Stimulated activated CD8-positive, alpha-beta memory T cell treated with anti-CD3 and anti-CD28 coated beads, Interleukin-4, amount 100 ng/mL, for 24 hours (primary cell): ENCODE results near the gene PPP1CB.
"Not testable (repeated sequence)": the region's sequence is repeated elsewhere in the genome, so short reads cannot be mapped to it uniquely, and the experiment has no call there.

Source experiments
- DNase-seq: peaks from one replicate; pipeline ENCODE4 v3.0.0-alpha.2; 2020; ENCODE audit warnings: low read depth

PPP1CB gene

GRCh38 chr2:28779001-28779400 lies 27.4 kb downstream of the PPP1CB start:
- no peak for DNase-seq

- no peak for DNase-seq
Measured at GRCh38 chr2:28780496-28780895, 28.9 kb downstream of the PPP1CB start.

- DNase-seq = no peak
Measured at GRCh38 chr2:28782423-28782822, 30.8 kb downstream of the PPP1CB start.

- DNase-seq = not testable (repeated sequence)
Measured at GRCh38 chr2:28784570-28784969, 32.9 kb downstream of the PPP1CB start.

GRCh38 chr2:28796620-28797019 lies 45.0 kb downstream of the PPP1CB start:
- DNase-seq = no peak

- DNase-seq = no peak
Measured at GRCh38 chr2:28801726-28802125, 50.1 kb downstream of the PPP1CB start.

- DNase-seq = no peak
Measured at GRCh38 chr2:28802975-28803429, 51.4 kb downstream of the PPP1CB start.

GRCh38 chr2:28809927-28810326 lies 58.3 kb downstream of the PPP1CB start:
- DNase-seq = no peak

GRCh38 chr2:28810384-28811285 lies 59.0 kb downstream of the PPP1CB start, which contains the start of gene SPDYA:
TSS of gene SPDYA (plus strand) at chr2:28810834. CDS start at chr2:28816015, 5,181 bp downstream.
- peak; percentile 75 for DNase-seq

- DNase-seq = no peak
Measured at GRCh38 chr2:28818053-28818452, 66.4 kb downstream of the PPP1CB start.

GRCh38 chr2:28821295-28821958 lies 69.8 kb downstream of the PPP1CB start:
- DNase-seq = peak; percentile 19

- no peak for DNase-seq
Measured at GRCh38 chr2:28822036-28822435, 70.4 kb downstream of the PPP1CB start.

- DNase-seq = no peak
Measured at GRCh38 chr2:28824207-28824606, 72.6 kb downstream of the PPP1CB start.

GRCh38 chr2:28824870-28825269 lies 73.2 kb downstream of the PPP1CB start:
- DNase-seq = no peak

- DNase-seq = no peak
Measured at GRCh38 chr2:28828382-28828781, 76.8 kb downstream of the PPP1CB start.

GRCh38 chr2:28833740-28834470 lies 82.3 kb downstream of the PPP1CB start:
- DNase-seq = no peak

GRCh38 chr2:28835781-28836180 lies 84.2 kb downstream of the PPP1CB start:
- DNase-seq = no peak

GRCh38 chr2:28838971-28839370 lies 87.3 kb downstream of the PPP1CB start:
- no peak for DNase-seq

GRCh38 chr2:28842042-28842441 lies 90.4 kb downstream of the PPP1CB start:
- DNase-seq = no peak
